Loucy (cell line): ENCODE results near the gene TGIF2.

Source experiments
- EZH2phosphoT487 ChIP-seq: fragments of 200-600 bp; IDR thresholded peaks from 2 replicates; pipeline ENCODE4 v1.6.1; 2018; ENCODE audit warnings: antibody characterized with exemption, mild to moderate bottlenecking, moderate library complexity, borderline replicate concordance
- TF ChIP-seq, protein P1 (sequence below): fragments of 200-600 bp; sonication (generic); conservative IDR thresholded peaks from 2 replicates; pipeline ENCODE4 v1.5.1; 2014; ENCODE audit warnings: mild to moderate bottlenecking, antibody characterized with exemption, low read length

- TF ChIP-seq, protein P1, sequence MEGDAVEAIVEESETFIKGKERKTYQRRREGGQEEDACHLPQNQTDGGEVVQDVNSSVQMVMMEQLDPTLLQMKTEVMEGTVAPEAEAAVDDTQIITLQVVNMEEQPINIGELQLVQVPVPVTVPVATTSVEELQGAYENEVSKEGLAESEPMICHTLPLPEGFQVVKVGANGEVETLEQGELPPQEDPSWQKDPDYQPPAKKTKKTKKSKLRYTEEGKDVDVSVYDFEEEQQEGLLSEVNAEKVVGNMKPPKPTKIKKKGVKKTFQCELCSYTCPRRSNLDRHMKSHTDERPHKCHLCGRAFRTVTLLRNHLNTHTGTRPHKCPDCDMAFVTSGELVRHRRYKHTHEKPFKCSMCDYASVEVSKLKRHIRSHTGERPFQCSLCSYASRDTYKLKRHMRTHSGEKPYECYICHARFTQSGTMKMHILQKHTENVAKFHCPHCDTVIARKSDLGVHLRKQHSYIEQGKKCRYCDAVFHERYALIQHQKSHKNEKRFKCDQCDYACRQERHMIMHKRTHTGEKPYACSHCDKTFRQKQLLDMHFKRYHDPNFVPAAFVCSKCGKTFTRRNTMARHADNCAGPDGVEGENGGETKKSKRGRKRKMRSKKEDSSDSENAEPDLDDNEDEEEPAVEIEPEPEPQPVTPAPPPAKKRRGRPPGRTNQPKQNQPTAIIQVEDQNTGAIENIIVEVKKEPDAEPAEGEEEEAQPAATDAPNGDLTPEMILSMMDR: no peak
- TF ChIP-seq EZH2phosphoT487: no peak
Observed at GRCh38 chr20:36549942-36550789, 23.2 kb upstream of the TGIF2 start.
